ENCODE measurements around the gene CCN5.

The CCN5 gene

GRCh38 chr20:44733341-44734069, 18.3 kb downstream of the CCN5 start:
- no peak for FAIRE-seq

GRCh38 chr20:44734938-44735337, 19.8 kb downstream of the CCN5 start:
- no peak for FAIRE-seq
- DNase-seq (ENCODE audit: insufficient read length, low spot score) = no peak

More at GRCh38 chr20:44733341-44734069, 18.3 kb downstream of the CCN5 start:
- DNase-seq (ENCODE audit: insufficient read length, low spot score) = peak; percentile 53

DNA sequence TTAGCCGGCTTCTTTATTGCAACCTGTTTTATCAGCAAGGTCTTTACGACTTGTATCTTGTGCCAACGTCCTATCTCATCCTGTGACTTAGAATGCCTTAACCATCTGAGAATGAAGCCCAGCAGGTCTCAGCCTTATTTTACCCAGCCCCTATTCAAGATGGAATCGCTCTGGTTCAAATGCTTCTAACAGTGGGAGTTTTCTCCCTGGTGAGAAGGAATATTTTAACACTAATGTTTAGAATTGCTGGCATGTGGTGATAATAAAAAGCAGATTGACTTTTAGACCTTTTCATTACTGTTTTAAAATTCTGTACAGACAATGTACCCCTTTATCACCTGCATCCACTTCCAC, 20.6 kb downstream of the CCN5 start:
- FAIRE-seq (no peak), DNase-seq (ENCODE audit: insufficient read length, low spot score) (no peak)

DNA sequence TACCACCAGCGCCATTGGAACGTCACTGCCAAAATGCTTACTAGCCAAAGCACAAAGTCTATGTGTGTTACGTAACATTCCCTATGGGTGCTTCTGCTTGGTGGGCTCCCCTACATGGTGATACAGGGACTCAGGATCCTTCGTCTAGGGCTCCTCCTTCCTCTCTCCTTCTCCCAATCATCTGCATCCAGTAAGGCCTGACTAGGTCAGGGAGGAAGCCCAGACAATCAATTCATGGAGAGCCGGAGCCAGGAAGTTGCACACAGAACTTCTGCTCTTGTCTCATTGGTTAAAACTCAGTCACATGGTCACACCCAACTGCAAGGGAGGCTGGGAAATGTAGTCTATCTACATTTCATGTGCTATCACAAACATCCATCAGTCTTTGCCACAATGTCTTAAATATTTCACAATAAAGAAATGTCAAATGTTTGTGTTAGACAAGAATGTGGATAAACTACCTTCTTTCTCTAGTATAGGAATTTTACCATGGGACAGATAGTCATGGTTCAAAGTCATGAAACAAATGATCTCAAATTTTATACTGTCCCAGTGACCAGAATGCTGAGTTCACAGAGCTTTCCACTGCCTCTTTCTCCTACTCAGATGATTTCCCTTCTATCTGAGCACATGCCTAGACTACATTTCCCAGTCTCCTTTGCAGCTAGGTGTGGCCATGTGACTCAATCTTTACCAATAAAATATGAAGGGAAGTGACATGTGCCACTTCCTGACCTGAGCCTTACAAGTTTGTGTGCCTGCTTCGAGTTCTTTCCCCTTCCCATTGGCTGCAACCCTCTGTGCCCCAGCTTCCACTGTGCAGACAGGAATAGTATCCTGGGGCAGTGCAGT, 21.2 kb downstream of the CCN5 start:
- FAIRE-seq (no peak), DNase-seq (ENCODE audit: insufficient read length, low spot score) (no peak)

DNA sequence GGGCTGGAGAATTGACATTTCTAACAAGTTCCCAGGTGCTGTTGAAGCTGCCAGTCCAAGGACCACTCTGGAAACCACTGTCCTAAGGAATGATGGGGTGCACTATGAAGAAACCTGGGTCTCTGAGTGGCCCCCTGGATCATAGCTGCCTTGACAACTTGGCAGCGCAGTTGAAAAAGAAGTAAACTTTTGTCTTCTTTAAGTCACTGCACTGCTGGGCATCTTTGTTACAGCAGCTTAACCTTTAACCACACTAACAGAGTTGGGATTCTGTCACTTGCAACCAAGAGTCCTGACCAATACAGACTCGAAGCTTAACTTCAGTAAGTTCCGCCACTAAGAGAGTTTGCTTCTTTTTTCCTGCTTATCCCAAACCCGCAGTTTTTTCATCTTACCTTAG, 21.9 kb downstream of the CCN5 start:
- DNase-seq (ENCODE audit: insufficient read length, low spot score) (no peak), FAIRE-seq (no peak)

GRCh38 chr20:44738813-44739477, 23.8 kb downstream of the CCN5 start:
- no peak for FAIRE-seq

GRCh38 chr20:44739942-44740341, 24.8 kb downstream of the CCN5 start:
- no peak for FAIRE-seq

More at GRCh38 chr20:44738813-44739477, 23.8 kb downstream of the CCN5 start:
- DNase-seq (ENCODE audit: insufficient read length, low spot score) = peak; percentile 61

DNA sequence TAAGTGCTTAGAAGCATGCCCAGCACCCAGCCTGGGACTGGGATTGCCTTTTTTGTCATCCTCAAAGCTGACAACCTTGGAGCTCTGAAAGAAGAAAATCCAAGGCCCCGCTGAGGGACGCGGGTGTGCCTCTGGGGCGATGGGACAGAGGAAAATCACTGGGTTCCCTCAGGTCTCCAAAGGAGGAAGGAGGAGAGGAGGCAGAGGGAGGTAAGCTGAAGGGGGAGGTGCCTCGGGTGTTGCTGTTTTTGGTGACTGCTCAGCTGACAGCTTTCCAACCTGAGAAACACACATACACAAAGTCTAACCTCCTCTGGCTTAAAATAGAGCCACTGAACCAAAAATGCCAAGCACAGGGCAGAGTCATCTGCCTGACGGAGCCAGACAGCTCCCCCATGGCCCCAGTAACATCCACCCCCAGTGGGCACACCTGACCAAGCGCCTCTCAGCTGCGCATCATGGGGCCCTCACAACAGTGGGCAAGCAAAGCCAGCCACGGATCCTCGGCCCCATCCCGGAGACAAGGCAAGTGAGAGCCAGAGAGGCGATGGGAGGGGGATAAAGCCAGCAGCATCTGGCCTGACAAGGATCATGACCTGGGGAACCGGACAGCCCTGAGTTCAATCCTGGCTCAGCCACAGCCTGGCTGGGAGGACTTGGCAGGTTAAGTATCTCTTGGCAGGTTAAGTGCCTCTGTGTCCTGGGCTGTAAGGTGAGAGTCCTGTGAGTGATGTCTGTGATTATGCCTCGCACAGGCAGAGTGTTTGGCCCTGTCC, 27.3 kb downstream of the CCN5 start:
- no peak for FAIRE-seq

More at GRCh38 chr20:44739942-44740341, 24.8 kb downstream of the CCN5 start:
- DNase-seq (ENCODE audit: insufficient read length, low spot score) = no peak

GRCh38 chr20:44743080-44743701, 28.0 kb downstream of the CCN5 start:
- no peak for DNase-seq (ENCODE audit: insufficient read length, low spot score)
- FAIRE-seq = no peak

More for the DNA sequence above, 27.3 kb downstream of the CCN5 start:
- no peak for DNase-seq (ENCODE audit: insufficient read length, low spot score)

GRCh38 chr20:44743916-44744655, 28.9 kb downstream of the CCN5 start:
- DNase-seq (ENCODE audit: insufficient read length, low spot score) (no peak), FAIRE-seq (no peak)

- no peak for DNase-seq (ENCODE audit: insufficient read length, low spot score)
- FAIRE-seq = no peak
Measured at GRCh38 chr20:44745122-44745597, 30.0 kb downstream of the CCN5 start.

- DNase-seq (ENCODE audit: insufficient read length, low spot score) (no peak), FAIRE-seq (no peak)
Measured at GRCh38 chr20:44745598-44746366, 30.6 kb downstream of the CCN5 start, which contains the start of gene KCNK15. Gene KCNK15 (plus strand): TSS chr20:44745865. CDS start chr20:44745911, 46 bp downstream.

- DNase-seq (ENCODE audit: insufficient read length, low spot score) = no peak
- no peak for FAIRE-seq
Measured at GRCh38 chr20:44746367-44747165, 31.4 kb downstream of the CCN5 start.

GRCh38 chr20:44747166-44748004, 32.2 kb downstream of the CCN5 start:
- peak; percentile 52 for FAIRE-seq
- peak; percentile 87 for DNase-seq (ENCODE audit: insufficient read length, low spot score)

DNA sequence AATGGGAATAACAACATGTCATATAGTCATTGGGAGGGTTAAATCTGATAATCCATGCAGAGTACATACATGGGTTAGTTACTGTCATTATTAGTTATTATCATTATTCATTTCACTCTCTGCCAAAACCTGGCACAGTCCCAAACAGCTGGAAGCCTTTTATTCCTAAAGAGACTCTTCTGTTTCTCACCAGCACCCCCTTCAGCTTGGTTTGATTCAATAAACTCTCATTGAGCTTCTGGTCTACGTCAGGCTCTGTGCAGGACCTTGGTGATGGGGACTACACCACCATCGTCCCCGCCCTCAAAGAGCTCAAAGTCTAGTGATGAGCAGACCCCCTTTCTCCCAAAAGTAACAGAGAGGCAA, 32.8 kb downstream of the CCN5 start:
- FAIRE-seq (no peak), DNase-seq (ENCODE audit: insufficient read length, low spot score) (no peak)

DNA sequence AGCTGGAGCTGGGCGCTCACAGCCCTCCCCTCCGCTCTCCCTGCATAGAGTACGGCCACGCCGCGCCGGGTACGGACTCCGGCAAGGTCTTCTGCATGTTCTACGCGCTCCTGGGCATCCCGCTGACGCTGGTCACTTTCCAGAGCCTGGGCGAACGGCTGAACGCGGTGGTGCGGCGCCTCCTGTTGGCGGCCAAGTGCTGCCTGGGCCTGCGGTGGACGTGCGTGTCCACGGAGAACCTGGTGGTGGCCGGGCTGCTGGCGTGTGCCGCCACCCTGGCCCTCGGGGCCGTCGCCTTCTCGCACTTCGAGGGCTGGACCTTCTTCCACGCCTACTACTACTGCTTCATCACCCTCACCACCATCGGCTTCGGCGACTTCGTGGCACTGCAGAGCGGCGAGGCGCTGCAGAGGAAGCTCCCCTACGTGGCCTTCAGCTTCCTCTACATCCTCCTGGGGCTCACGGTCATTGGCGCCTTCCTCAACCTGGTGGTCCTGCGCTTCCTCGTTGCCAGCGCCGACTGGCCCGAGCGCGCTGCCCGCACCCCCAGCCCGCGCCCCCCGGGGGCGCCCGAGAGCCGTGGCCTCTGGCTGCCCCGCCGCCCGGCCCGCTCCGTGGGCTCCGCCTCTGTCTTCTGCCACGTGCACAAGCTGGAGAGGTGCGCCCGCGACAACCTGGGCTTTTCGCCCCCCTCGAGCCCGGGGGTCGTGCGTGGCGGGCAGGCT, 35.1 kb downstream of the CCN5 start:
- no peak for DNase-seq (ENCODE audit: insufficient read length, low spot score)
- FAIRE-seq = no peak
